Measurements from ENCODE around the gene MCCC2.

GRCh38 chr5:71640408-71640807 lies 53.3 kb downstream of the MCCC2 start:
- TF ChIP-seq CTCF (conservative IDR thresholded peaks at IDR 0.05; ENCODE audit: low read depth, low read length) (no peak), EZH2 (IDR thresholded peaks at IDR 0.05; ENCODE audit: low read length, unreplicated experiment) (no peak)
